B cell (primary cell): ENCODE data around the gene LRRC49.
"Not testable (repeated sequence)": the region's sequence is repeated elsewhere in the genome, so short reads cannot be mapped to it uniquely, and the experiment has no call there.

ENCODE experiments used
- EZH2 ChIP-seq: IDR thresholded peaks from 2 replicates; pipeline ENCODE4 v1.6.1; 2012; ENCODE audit warnings: borderline replicate concordance, low read depth, mild to moderate bottlenecking, moderate library complexity, low read length; ENCODE audit not compliant: insufficient read depth, poor library complexity, severe bottlenecking
- TF ChIP-seq, protein P1 (sequence below): fragments of 200-600 bp; IDR thresholded peaks from one replicate; pipeline ENCODE4 v1.8.0; 2022; ENCODE audit warnings: antibody characterized with exemption, mild to moderate bottlenecking

DNA sequence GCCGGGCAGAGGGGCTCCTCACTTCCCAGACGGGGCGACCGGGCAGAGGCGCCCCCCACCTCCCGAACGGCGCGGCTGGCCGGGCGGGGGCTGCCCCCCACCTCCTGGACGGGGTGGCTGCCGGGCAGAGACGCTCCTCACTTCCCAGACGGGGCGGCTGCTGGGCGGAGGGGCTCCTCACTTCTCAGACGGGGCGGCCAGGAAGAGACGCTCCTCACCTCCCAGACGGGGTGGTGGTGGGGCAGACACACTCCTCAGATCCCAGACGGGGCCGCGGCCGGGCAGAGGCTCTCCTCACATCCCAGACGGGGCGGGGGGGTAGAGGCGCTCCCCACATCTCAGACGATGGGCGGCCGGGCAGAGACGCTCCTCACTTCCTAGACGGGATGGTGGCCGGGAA is 21.1 kb upstream of the LRRC49 start:
- TF ChIP-seq, protein P1, sequence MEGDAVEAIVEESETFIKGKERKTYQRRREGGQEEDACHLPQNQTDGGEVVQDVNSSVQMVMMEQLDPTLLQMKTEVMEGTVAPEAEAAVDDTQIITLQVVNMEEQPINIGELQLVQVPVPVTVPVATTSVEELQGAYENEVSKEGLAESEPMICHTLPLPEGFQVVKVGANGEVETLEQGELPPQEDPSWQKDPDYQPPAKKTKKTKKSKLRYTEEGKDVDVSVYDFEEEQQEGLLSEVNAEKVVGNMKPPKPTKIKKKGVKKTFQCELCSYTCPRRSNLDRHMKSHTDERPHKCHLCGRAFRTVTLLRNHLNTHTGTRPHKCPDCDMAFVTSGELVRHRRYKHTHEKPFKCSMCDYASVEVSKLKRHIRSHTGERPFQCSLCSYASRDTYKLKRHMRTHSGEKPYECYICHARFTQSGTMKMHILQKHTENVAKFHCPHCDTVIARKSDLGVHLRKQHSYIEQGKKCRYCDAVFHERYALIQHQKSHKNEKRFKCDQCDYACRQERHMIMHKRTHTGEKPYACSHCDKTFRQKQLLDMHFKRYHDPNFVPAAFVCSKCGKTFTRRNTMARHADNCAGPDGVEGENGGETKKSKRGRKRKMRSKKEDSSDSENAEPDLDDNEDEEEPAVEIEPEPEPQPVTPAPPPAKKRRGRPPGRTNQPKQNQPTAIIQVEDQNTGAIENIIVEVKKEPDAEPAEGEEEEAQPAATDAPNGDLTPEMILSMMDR: not testable (repeated sequence)
- TF ChIP-seq EZH2: not testable (repeated sequence)
